HG02943 (cell line): ENCODE data around the gene ELAVL3.
"Not testable (repeated sequence)": the region's sequence is repeated elsewhere in the genome, so short reads cannot be mapped to it uniquely, and the experiment has no call there.

ENCODE experiments used
- ATAC-seq: cut with Tn5 transposase; IDR thresholded peaks from one replicate; pipeline ENCODE4 v1.9.1; 2021; ENCODE audit warnings: mild to moderate bottlenecking, low read depth, moderate library complexity; ENCODE audit not compliant: unreplicated experiment

The ELAVL3 gene

DNA sequence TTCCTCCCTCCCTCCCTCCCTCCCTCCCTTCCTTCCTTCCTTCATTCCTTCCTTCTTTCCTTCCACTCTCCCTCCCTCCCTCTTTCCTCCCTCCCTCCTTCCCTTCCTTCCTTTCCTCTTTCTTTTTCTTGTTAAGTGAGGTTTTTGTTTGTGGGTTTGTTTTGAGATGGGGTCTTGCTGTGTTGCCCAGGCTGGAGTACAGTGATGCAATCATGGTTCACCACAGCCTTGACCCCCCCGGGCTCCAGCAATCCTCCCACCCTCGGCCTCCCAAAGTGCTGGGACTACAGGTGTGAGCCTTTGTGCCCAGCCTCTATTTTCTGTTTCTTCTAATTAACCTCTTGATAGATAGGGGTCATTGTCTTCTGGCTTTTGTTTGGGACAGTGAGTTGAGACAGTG is 19.4 kb downstream of the ELAVL3 start:
- no peak for ATAC-seq

DNA sequence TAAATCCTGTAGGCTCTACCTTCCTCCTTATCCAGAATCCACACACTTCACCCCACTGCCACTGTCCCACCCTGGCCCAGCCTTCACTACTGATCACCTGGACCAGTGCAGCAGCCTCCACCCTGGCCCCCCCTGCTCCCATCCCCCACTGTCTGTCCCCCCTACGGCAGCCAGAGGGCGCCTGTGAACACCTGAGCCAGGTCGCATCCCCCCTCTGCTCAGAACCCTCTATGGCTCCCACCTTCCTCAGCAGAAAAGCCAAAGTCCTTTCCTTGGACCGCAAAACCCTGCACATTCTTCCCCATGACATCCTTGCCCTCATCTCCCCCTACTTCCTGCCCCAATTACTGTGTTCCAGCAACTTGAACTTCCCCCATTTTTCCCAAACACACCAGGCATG is 20.6 kb downstream of the ELAVL3 start:
- ATAC-seq: no peak

DNA sequence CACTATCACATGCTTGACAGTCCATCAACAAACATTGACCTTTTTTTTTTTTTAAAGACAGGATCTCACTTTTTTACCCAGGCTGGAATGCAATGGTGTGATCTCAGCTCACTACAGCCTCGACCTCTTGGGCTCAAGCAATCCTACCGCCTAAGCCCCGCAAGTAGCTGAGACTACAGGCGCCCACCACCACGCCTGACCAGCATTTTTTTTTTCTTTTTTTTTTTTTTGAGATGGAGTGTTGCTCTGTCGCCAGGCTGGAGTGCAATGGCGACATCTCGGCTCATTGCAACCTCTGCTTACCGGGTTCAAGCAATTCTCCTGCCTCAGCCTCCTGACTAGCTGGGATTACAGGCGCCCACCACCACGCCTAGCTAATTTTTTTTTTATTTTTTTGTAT is 21.9 kb downstream of the ELAVL3 start:
- not testable (repeated sequence) for ATAC-seq

DNA sequence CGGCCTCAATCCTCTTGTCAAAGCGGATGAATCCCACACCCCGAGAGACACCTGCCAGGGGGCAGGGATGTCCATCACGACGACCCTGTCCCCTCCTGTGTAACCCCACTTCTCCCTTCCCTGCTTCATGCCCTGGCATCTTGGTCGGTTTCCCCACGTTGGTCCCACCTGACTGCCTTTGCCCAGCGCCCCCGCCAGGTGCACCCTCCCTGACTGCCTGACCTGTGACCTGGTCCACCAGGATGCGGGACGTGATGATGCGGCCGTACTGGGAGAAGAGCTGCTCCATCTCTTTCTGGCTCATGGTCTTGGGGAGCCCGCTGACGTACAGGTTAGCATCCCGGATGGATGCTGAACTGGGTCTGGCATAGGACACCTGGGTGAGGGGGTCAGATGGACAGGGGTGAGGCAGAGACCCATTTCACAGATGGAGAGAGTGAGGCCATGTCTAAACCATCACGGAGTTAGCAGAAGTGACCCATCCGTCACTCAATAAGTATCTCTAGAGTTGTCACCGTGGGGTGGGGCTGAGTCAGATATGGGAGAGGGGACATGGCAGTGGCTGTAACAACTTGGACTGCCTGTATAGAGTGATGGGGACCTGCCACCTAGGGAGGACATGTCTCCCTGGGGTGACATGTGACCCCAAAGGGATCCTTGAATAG is 22.5 kb downstream of the ELAVL3 start:
- ATAC-seq: no peak

DNA sequence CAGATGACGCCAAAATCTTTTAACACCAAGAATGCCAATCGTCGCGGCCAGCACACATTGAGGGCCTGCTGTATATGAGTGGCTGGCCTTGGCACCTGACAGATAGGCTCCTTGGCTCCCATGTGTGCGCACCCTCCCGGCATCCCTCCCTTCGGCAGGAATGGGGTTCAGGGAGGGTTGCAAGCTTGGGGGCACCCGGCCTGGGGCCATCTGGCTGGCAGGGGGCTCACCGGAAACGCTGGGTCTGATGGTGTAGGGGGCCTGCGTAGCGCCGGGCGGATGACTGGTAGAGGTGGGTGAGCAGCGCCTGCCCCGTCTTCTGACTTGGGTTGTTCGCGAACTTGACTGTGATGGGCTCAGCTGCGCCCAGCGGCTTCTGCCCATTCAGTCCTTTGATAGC is 23.0 kb downstream of the ELAVL3 start:
- no peak for ATAC-seq

DNA sequence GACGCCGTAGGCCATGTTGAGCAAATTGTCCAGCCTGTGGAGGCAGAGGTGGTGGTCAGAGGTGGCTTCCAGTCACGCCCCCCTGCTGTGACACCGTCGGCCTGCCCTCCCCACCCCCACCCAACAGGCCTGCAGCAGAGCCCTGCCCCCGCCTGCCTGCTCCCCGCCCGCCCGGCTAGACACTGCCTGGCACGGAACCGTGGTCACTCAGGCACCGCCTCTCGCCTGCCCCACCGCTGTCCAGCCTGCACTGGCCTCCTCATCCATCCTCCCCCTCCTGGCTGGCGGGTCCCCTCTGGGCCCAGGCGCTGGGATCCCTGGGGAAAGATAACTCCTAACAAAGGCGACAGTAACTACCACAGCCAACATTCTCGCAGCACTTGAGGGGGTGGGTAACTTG is 23.7 kb downstream of the ELAVL3 start:
- ATAC-seq: no peak

DNA sequence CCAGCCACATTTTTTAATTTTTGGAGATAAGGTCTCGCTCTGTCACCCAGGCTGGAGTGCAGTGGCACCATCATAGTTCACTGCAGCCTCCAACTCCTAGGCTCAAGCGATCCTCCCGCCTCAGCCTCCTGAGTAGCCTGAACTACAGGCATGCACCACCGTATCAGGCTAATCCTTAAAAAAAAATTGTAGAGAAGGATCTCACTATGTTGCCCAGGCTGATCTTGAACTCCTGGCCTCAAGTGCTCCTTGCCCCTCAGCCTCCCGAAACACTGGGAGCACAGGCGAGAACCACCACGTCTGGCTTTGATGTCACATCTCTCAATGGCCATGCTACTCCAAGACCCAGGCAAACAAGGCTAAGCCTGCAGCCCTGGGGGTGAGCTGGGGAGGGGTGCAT is 24.2 kb downstream of the ELAVL3 start:
- no peak for ATAC-seq

DNA sequence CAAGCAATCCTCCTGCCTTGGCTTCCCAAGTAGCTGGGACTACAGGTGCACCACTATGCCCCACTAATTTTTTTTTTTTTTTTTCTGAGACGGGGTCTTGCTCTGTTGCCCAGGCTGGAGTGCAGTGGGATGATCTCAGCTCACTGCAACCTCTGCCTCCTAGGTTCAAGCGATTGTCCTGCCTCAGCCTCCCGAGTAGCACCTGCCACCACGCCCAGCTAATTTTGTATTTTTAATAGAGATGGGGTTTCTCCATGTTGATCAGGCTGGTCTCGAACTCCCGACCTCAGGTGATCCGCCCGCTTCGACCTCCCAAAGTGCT is 25.7 kb downstream of the ELAVL3 start:
- ATAC-seq: not testable (repeated sequence)

DNA sequence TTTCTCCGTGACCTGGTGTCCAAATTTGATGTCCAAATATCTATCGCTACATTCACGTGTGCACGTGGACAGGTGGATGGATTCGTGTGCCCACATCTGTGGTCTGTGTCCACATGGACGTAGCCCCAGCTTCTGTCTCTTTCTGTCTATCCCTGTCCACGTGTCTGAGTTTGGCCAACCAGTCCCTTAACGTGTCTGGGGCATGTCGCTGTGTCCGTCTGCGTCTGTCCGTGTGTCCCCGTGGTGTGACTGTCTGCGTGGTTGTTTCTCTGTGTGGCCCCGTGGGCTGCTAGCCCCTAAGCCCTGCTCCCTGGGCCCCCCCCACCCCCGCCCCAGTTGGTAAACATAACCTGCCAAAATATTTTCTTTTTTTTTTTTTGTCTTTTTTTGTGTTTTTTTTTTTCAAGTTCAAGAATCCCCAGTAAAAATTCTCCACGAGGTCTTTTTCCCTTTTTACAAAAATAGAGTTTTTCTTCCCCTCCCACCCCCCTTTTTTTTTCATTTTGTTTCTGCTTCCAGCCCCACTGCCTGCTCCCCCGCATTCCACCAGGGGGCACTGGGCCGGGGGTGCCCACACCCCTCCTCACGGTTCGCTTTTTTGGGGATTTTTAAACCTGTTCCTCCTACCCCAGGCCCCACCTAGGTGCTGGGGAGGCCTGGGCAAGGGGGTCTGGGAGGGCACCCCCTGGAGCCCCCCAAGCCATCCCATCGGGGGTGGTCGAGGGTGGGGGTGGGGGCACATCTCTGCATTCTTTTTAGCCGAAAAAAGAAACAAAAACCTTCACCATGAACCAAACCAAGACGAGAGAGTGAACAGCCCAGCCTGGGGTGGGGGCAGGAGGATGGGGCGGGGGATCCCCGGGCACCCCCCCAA is 27.1 kb downstream of the ELAVL3 start:
- no peak for ATAC-seq

DNA sequence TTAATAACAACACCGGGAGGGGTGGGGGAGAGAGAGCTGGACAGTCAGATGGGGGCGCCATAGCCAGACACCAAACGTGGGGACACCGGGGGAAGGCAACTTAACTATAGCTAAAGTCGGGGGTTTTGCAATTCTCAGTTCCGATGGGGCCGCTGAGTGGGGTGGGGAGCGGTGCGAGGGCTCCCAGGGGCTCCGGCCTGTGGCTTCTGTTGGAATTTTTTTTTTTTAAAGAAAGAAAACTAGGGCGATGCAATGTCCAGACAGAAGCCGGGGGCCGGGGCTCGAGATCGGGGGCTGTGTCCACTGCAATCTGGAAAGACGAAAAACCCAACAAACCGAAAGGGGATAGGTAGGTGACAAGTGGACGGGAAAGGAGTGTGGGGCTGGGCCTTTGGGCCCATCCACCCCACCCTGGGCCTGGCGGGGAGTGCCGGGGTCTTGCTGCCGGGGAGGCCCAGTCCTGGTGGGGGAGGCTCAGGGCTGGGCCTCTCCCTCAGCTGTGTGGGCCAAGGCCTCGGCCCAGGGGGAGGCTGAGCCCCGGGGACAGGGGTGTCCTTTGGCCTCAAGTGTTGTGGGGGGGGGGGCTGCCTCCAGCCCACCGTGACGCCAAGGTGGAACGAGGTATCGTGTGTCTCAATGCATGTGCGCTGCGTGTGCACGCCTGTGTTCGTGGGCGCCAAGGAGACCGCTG is 28.1 kb downstream of the ELAVL3 start:
- no peak for ATAC-seq

DNA sequence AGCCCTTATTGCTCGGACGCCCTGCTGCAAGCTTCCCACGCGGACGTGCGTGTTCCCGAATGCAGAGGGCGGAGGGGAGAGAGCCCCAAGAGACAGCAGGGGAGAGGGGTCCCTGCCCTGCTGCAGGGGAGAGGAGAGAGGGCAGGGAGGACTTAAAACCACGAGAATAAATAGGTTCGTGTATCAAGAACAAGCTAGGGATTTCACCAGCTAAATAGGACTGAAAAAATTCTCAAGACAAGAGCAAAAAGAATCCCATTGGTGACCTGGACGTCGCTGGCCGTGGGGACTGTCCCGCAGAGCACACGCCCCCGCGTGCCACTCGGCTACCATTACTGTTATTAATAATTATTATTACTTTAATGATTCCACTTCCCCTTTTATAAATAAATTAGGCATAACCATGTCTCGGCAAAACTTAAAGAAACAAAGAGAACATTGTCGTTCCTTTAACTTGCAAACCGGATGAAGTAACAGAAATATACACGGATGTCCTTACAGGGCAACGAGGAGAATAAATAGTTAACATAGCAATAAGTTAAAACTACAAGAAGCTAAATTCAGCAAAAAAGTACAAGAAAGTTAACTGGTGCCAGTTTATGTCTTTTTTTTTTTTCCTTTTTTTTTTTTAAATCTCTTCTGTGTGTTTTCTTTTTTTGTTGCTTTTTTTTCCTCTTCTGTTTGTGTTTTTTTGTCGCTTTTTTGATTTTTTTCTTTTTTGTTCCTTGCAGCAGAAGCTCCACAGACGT is 28.8 kb downstream of the ELAVL3 start:
- ATAC-seq: no peak

DNA sequence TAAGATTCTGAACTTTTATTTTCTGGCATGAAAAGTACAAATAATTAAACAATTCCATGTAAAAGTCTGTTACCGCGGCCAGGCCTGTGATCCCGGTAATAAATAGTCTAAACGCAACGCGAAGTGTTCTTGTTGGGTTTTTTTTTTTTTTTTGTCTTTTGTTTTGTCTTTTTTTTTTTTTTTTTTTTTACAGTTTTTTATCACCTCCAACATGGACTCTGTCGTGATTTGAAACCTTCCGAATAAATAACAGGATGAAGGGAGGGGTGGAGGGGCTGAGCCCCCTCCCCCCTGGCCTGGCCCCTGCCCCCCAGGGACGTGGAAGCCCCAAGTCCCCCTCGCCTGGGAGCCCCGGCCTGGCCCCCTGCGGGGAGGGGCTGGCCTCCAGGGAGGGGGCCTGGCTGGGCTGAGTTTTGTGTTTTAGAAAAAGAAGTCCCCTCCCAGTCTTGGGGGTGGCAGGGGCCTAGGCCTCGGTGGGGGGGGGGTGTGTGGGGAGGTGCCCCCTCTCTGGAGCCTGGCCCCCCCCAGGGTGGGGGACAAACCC is 29.4 kb downstream of the ELAVL3 start:
- no peak for ATAC-seq

DNA sequence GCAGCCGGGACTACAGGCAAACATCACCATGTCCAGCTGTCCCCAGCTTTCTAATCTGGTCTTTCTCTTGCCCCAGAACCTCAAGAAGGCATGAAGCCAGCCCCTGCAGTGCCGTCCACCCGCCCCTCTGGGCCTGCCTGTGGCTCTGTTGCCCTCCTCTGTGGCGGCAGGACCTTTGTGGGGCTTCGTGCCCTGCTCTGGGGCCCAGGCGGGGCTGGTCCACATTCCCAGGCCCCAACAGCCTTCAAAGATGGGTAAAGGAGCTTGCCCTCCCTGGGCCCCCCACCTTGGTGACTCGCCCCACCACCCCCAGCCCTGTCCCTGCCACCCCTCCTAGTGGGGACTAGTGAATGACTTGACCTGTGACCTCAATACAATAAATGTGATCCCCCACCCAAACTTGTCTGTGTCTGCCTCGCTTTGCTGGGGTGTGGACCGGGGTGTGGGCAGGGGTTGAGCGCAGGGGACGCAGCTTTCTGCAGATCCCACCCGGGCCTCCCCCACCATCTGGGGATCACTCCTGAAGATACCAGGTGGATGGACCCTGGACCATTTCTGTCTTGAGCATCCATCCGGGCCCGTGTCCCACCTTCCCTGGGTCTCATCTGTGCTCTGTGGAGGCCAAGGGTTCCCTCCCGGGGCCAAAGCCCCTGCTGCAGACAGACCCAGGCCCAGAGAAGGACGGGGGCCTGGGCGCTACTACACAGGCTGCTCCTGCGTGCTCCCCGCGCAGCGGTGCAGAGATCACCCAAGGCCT is 30.1 kb downstream of the ELAVL3 start:
- no peak for ATAC-seq

DNA sequence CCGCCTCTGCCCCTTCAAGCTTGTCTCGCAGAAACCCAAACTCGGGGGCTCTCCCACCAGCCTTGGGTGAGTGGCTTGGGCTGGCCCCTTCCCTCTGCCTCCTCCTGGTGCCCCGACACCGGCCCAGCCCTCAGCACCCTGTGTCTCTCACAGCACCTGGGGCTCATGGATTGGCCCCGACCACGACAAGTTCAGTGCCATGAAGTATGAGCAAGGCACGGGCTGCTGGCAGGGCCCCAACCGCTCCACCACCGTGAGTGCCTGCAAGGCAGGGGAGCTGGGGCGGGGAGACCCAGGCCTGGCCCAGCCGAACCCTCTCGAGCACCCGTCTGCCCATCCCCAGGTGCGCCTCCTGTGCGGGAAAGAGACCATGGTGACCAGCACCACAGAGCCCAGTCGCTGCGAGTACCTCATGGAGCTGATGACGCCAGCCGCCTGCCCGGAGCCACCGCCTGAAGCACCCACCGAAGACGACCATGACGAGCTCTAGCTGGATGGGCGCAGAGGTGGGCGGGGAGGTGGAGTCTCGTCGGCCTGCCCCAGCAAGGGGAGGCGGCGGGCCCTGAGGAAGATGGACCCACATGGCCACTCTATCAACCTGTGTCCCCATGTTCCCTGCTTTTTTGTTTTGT is 31.8 kb downstream of the ELAVL3 start:
- ATAC-seq: no peak

DNA sequence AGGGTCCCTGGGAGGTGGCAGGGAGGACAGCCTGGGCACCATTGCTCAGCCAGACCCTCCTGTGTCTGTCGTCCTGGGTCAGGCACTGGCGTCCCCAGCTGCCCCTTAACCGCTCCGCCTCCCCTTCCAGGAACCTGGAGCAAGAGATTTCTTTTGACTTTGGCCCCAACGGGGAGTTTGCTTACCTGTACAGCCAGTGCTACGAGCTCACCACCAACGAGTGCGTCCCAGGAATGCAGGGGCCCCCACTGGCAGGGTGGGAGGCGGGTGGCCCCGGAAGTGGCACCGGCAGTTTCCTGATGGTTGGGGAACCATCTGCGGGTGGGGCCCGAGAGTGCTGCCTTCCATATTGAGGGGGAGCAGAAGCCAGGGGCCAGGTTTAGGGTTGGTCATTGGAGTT is 32.4 kb downstream of the ELAVL3 start:
- ATAC-seq: no peak

DNA sequence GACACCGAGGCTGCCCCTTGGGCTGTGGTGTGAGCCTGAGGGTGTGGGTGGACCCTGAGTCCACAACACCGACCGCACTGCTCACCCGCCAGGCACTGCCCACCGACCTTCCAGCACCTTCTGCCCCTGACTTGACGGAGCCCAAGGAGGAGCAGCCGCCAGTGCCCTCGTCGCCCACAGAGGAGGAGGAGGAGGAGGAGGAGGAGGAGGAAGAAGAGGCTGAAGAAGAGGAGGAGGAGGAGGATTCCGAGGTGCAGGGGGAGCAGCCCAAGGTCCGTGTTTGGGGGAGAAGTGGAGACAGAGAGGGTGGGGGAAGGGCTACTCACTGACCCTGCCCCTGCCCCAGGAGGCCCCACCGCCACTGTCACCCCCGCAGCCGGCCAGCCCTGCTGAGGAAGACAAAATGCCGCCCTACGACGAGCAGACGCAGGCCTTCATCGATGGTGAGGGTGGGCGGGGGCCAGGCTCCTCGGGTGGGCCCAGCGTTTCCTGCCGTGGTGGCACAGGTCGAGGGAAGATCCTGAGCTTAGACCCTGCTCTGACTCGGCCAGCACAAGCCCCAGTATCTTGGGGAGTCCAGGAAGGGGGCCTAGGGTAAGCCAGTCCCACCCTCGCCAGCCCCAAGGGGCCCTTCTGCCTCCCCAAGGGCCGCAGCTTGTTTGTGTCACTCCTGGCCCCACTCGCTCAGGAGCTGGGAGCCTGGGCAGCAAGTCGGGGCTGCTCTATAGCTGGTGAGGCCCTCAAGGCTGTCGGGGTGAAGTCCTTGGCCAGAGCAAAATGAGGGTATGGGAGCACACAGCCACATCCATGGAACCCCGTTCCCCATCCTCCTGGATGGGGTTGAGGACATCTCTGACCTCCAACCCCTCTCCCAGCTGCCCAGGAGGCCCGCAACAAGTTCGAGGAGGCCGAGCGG is 33.2 kb downstream of the ELAVL3 start:
- ATAC-seq: no peak

DNA sequence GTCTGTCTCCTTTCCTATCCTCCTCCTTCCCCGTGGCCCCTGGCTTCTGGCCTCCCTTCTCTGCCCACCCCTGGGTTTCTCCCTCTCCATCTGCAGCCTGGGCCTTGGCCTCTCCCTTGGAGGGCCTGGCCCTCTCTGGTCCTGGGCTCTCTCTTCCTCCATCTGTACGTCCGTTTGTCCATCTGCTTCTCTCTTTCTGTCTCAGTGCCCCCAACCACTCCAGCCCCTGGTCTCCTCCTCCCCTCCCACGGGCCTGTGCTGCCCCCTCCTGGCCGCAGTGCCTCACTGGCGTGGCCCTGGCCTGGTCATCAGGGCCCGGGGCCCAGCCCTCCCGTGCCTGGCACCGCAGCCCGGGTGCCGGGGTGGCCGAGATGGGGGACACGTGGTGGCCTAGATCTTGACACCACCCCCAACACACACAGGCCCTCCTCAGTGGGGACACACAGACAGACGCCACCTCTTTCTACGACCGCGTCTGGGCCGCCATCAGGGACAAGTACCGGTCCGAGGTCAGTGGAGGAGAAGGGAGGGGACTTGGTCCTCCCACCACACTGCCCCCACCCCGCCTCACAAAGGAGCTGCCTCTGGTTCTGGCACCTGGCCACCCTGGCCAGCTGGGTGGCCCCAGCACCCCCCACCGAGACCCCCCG is 34.1 kb downstream of the ELAVL3 start:
- no peak for ATAC-seq

DNA sequence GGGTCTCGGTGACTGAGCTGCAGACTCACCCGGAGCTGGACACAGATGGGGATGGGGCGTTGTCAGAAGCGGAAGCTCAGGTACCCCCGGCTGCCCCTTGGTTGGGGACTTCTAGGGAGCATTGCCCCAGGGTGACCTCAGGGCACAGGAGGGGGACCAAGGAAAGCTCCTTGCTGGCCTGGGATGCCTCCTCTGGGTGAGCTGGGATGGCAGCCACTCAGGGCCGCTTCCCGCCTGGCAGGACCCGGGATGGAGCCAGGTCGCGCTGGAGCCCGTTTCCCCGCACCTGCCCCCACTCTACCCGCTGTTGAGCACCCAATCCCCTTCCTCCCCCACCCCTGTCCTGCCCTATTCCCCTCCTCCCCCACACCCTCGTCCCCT is 34.6 kb downstream of the ELAVL3 start:
- ATAC-seq: no peak
